GM18511 (cell line): ENCODE measurements around the gene NUMBL.
"Not testable (repeated sequence)": the region's sequence is repeated elsewhere in the genome, so short reads cannot be mapped to it uniquely, and the experiment has no call there.

ENCODE experiments used
- ATAC-seq: cut with Tn5 transposase; IDR thresholded peaks from one replicate; pipeline ENCODE4 v1.9.1; 2021; ENCODE audit warnings: mild to moderate bottlenecking, moderate library complexity; ENCODE audit not compliant: unreplicated experiment

The NUMBL gene

DNA sequence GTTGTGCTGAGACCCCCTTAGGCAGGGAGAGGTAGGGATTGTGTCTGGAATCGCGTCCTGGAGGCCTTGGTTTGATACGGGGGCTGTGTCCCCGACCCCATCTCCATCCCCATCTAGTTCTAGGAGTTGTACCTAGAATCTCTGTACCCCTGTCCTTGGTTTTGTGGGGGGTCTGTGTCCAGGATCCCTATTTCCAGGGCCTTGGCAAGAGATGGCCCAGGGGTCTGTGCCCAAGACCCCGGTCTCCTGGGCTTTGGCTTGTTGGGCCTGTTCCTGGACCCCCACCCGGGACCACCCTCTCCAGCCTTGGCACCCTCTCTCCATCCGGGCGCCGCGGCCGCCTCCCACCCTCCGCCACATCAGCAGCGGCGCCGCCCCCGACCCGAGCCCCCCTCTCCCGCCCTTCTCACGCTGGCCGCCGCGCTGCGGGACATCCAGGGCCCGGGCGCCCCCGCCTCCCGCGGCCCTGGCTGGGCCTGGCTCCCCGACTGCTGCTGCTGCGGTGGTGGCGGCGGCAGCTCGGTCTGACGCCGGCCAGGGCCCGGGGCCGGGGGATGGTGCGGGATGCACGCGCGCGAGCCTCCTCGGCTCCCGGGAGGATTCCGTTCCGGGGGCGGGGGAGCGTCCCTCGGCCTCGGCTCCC lies at the start of gene NUMBL:
TSS of gene NUMBL (minus strand) at position 602 of the 643 bp plus-strand sequence. CDS start at position 434, 168 bp downstream.
- ATAC-seq = peak; percentile 38

DNA sequence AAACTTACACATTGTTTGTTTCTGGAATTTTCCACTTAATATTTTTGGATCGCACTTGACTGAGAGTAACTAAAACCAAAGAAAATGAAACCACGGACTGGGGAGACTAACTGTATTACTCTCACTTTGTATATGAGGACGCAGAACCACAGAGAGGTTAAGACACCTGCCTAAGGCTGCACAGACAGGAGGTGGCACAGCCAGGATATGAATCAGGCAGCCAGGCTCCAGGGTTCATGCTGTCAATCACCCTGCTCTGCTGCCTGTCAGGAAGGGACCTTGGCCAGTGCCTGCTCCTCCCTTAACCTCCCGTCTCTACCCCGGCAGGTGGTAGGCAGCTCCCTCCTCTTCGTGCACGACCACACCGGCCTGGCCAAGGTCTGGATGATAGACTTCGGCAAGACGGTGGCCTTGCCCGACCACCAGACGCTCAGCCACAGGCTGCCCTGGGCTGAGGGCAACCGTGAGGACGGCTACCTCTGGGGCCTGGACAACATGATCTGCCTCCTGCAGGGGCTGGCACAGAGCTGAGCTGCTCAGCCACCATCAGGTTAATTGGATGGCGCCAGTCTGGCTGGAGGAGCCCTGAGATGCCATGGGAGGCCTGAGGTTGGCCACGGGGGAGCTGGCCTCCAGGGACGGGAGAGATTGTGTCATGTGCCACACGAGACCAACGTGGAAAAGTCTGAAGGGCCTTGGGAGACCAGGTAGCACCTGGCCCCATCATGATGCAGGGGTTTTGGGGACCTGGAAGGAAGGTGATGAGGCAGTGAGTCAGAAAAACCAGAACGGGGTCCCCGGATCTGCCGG lies 48.8 kb upstream of the NUMBL start:
- ATAC-seq = no peak

DNA sequence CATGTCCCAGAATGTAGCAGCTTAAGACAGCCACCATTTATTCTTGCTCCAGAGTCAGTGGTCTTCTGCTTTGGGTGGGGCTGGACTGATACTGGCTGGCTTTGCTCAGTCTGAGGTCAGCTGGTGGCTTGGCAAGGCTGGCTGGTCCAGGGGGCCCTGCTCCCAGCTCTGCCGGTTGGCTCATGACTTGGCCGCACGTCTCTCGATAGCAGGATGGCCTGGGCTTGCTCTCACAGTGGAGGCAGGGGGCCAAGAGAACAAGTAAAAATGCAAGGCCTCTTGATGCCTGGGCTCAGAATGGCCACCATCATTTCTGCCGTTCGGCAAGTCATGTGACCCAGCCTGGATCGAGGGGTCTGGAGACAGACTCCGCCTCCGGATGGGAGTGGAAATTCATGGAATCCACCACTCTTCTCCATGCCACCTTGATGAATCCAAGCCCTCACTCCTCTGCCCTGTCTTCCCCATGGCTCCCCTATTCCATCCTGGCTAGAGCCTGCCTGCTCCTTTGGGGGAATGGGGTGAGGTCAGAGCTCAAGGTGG lies 46.7 kb upstream of the NUMBL start:
- ATAC-seq = no peak

DNA sequence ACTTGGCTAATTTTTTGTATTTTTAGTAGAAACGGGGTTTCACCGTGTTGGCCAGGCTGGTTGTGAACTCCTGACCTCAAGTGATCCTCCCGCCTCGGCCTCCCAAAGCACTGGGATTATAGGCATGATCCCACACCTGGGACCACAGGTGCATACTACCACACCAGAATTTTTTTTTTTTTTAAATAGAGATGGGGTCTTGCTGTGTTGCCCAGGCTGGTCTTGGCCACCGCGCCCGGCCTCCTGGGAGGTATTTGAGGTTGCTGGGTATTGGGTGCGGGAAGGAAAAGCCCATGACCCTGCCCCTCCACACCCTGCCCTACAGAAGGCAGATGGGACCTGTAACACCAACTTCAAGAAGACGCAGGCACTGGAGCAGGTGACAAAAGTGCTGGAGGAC lies 46.2 kb upstream of the NUMBL start:
- no peak for ATAC-seq

DNA sequence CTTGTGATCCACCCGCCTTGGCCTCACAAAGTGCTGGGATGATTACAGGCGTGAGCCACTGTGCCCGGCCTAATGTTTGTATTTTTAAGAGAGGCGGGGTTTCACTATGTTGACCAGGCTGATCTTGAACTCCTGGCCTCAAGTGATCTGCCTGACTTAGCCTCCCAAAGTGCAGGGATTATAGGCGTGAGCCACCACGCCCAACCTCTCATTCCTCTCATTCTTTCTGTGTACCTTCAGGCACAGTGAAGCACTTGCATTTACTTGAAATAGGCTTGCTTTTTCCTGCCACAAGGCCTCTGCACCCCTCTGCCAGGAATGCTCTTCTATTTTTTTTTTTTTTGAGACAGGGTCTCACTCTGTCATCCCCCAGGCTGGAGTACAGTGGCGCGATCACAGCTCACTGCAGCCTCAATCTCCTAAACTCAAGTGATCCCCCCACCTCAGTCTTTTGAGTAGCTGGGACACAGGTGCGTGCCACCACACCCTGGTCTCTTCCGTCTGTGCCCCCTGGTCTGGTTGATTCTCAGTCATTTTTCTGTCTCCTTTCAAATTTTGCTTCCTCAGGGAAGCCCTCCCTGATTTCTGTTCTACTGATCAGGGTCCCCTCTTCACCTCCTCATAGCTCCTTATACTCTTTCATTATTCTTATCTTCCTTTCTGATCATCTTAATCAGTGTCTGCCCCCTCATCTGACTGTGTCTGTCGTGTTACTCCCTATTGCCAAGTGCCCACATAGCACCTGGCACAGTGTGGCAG lies 44.7 kb upstream of the NUMBL start:
- no peak for ATAC-seq

DNA sequence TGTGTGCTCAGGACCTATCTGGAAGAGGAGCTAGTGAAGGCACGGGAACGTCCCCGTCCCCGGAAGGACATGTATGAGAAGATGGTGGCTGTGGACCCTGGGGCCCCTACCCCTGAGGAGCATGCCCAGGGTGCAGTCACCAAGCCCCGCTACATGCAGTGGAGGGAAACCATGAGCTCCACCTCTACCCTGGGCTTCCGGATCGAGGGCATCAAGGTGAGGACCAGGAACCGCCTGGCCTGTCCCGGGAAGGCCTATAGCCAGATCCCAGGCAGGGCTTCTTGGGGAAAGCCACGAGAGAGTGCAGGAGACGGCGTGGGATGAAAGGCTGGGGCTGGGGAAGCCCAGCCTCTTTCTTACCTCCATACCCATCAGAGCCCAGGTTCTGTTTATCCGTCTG lies 42.7 kb upstream of the NUMBL start:
- ATAC-seq = no peak

DNA sequence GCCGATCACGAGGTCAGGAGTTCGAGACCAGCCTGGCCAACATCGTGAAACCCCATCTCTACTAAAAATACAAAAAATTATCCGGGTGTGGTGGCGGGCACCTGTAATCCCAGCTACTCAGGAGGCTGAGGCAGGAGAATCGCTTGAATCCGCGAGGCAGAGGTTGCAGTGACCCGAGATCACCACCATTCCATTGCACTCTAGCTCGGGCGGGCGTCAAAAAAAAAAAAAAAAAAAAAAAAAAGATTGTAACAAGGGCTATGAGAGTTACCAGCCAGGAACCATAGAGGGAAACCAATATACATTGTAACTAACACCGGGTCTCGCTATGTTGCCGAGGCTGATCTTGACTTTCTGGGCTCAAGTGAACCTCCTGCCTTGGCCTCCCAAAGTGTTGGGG lies 41.9 kb upstream of the NUMBL start:
- ATAC-seq = not testable (repeated sequence)

DNA sequence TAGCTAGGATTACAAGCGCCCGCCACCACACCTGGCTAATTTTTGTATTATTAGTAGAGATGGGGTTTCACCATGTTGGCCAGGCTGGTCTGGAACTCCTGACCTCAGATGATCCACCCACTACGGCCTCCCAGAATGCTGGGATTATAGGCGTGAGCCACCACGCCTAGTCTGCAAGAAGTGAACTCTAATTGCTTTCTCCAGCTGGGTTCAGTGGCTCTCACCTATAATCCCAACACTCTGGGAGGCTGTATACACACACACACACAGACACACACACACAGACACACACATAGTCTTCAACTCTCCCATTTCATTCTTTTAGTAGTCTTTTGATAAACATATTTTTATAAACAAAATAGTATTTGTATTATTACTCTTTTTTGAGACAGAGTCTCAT lies 39.6 kb upstream of the NUMBL start:
- ATAC-seq = not testable (repeated sequence)

DNA sequence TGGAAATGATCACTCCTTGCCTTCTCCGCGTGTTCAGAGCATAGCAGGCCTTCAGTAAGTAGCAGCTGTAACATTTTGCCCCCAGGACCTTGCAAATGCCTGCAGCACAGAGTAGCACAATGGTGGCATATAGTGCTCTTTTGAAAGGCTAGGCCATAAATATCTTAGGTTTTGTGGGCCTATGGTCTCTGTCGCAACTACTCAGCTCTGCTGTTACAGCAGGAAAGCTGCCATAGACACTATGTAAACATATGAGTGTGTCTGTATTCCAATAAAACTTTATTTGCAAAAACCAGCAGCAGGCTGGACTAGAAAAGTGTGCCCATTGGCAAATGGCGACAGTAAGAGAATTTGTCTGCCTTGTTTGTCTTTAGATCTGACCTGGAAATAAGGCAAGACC lies 35.8 kb upstream of the NUMBL start:
- no peak for ATAC-seq

DNA sequence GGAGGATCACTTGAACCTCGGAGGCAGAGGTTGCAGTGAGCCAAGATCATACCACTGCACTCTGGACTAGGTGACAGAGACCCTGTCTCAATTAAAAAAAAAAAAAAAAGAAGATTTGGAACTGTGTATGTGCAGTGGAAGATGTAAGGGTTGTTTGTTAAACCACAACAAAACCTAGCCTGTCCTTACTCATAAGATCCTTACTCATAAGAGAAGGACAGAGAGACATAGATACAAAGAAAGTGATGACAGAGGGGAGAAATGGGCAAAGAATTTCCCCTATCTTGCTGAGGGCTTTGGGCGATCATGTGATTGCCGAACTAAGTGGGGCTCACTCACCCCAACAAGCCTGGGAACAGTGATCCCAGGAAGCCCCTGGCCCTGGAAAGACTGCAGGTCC lies 34.4 kb upstream of the NUMBL start:
- ATAC-seq = no peak

DNA sequence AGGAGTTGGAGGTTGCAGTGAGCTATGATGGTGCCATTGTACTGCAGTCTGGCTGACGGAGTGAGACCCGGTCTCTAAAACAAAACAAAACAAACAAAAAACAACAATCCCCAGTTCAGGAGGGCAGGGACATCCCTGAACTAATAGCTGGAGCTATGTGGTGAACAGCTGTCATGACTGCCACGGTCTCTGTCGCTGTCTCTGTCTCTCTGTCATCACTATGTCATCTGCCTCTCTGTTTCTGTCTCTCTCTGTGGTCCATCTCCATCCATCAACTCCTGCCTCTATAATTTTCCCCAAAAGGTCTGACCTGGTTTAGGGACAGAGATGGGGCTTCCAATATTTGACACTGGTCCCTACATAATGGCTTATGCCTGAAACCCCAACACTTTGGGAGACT lies 33.9 kb upstream of the NUMBL start:
- ATAC-seq = no peak

DNA sequence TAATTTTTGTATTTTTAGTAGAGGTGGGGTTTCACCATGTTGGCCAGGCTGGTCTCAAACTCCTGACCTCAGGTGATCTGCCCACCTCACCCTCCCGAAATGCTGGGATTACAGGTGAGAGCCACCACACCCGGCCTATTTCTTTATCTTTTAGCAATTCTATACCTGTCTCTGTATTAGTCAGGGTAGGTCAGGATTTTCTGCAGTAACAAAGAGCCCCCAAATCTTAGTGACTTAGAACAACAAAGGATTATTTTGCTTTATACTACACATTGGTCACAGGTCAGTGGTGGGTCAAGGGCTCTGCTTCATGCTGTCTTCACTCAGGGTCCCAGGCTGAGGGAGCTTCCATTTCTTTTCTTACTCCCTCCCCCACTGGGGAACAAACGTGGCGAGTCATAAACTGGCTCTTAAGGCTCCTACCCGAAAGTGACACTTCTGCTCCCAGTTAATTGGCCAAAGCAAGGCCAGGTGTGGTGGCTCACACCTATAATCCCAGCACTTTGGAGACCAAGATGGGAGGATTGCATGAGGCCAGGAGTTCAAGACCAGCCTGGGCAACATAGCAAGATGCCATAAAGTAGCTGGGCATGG lies 33.3 kb upstream of the NUMBL start:
- no peak for ATAC-seq

DNA sequence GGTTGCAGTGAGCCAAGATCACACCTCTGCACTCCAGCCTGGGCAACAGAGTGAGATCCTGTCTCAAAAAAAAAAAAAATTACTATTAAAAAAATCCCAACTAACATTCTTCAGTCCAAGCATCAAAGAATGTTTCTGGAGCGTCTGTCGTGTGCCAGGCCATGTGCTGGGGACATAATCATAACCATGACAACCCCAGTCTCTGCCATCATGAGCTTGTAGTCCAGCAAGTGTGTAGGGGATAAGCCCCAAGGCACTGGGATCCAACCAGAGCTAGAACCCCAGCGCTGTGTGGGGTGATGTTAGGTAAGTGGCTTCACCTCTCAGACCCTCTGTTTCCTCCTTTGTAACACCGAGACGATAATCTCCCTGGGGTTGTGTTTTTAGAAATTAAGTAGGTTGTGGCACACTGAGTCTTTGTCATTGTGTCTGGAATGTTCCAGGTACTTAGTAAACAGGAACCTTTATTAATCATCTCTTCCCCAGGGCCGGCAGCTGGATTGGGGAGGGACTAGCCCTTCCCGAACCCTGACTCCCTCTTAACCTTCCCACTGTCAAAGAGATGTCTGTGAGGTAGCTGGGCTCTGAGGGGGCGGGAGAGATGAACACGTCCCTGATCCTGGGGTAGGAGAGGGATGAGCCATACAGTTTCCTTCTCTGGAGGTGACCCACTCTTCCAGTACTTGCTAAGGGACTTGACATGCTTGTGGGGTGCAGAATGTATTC lies 31.6 kb upstream of the NUMBL start:
- ATAC-seq = no peak

DNA sequence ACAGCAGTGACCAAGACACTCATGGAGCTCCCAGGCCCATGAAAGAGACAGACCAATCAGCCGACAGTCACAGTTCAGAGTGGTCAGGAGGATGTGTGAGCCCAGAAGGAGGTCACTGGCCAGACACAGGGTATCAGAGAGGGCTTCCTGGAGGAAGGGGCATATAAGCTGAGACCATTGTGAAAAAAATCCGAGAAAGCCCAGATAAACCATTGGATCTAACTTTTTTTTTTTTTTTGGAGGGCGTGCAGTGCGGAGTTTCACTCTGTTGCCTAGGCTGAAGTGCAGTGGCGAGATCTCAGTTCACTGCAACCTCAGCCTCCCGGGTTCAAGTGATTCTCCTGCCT lies 30.7 kb upstream of the NUMBL start:
- ATAC-seq = no peak

DNA sequence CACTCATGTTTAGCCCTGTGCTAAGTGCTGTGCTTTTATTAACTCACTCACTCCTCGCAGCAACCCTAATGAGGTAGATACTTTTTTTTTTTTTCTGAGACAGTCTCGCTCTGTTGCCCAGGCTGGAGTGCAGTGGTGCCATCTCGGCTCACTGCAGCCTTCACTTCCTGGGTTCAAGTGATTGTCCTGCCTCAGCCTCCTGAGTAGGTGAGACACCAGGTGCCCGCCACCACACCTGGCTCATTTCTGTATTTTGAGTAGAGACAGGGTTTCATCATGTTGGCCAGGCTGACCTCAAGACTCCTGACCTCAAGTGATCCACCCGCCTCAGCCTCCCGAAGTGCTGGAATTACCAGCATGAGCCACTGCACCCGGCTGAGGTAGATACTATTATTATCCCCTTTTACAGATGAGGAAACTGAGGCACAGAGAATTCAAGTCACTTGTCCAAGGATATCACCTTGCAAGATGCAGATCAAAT lies 29.0 kb upstream of the NUMBL start:
- ATAC-seq = no peak

DNA sequence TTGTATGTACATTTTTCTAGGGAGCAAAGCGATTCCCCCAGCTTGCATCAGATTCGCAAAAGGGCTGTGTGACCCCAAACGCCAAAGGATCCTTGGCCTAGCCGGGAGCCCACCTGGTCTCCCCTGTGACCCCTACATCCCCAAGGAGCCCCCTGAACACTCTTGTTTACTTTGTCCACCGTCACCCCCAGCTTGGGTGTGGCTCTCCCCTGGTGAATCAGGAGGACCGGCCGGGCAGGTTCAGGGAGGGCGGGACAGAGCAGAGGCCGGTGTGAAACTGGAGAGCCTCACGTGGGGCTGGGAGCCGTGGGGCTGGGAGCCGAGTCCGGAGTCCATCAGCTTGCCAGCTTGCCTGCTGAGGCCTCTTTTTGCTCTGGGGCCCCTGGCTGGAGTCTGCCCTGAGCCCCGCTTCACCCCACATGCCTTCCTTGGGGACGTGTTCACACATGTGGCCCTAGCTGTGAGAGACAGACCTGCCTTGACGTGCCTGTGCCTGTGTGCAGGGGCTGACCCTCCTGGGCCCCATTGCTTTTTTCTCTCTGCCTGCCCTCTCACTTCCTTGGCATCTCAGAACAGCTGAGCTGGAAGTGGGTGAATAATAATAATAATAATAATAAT lies 28.4 kb upstream of the NUMBL start:
- ATAC-seq = no peak

DNA sequence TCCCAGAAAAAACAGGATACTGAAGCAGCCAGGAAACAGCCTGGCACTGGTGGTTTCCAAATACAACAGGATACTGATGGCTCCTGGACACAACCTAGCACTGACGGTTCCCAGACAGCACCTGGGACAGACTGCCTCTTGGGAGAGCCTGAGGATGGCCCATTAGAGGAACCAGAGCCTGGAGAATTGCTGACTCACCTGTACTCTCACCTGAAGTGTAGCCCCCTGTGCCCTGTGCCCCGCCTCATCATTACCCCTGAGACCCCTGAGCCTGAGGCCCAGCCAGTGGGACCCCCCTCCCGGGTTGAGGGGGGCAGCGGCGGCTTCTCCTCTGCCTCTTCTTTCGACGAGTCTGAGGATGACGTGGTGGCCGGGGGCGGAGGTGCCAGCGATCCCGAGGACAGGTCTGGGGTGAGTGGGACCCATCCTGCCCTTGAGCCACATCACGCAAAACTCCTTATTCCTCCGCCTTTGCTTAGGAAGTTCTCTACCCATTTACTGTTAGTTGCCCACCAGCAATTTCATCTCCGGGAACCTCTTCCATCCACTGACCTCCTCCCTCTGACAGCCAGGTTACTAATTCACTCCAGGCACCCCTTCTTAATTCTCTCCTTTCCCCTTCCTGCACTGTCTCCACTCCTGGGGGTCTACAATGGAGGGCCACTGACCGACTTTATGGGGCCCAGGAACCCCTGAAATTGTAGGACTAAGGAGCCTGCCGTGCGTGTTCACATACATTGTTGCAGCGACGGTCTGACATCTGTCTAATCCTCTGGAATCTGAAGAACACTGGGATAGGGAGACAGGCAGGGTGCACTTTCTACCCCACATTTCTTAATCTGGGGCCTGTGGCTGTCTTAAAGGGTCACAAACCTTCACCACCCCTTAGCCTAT lies 27.7 kb upstream of the NUMBL start:
- ATAC-seq = no peak

DNA sequence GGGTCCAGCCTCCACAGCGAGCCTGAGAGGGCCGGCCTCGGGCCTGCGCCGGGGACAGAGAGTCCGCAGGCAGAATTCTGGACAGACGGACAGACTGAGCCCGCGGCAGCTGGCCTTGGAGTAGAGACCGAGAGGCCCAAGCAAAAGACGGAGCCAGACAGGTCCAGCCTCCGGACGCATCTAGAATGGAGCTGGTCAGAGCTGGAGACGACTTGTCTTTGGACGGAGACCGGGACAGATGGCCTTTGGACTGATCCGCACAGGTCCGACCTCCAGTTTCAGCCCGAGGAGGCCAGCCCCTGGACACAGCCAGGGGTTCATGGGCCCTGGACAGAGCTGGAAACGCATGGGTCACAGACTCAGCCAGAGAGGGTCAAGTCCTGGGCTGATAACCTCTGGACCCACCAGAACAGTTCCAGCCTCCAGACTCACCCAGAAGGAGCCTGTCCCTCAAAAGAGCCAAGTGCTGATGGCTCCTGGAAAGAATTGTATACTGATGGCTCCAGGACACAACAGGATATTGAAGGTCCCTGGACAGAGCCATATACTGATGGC lies 27.0 kb upstream of the NUMBL start:
- ATAC-seq = no peak
